Measurements from ENCODE around the gene TGFB2.

DNA sequence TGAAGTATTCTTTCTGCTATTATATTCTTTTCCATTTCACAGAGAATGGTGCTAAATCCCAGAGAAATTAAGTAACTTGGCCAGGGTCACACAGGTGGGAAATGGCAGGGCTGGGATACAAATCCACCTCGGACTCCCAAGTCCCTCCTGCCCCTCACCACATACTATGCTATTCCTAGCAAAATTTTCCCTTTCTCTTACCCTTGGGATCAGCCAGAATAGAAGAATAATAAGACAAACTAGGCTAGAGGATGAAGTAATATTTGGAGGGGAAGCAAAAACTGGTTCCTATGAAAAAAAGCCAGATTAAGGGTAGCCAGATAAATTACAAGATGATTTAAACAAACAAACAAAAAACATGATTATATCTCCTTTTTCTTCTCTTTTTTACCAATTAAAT, 62.5 kb downstream of the TGFB2 start:
- TF ChIP-seq CTCF (conservative IDR thresholded peaks at IDR 0.05; ENCODE audit: low read length) (no peak), EZH2phosphoT487 (IDR thresholded peaks at IDR 0.05; ENCODE audit: borderline replicate concordance, low read depth, low read length) (no peak)
